Right lung (tissue), 10 donors: ENCODE measurements around the gene KCNK1. TPM values are rescaled to one million over a fixed set of nuclear protein-coding genes. Genes with fewer than 3 reads are reported as not detected.

Experiments
- DNase-seq, 2 donors: peaks; one replicate each; pipeline ENCODE4 v3.0.0-alpha.2; 2013
- long read RNA-seq, 8 donors: transcript quantifications; one replicate each; lab custom pipeline, GENCODE V29; 2026
- polyA plus RNA-seq, 5 donors: library from polyadenylated mRNA; unstranded; fragments of 120-200 nt; gene quantifications; one replicate each; pipeline versions ENCODE4 v1.2.1 to v1.2.3, GENCODE V29; 2013; ENCODE audit warnings: inconsistent platforms in 1 of 5, low replicate concordance in 1 of 5; ENCODE audit not compliant: insufficient read length in 5 of 5, insufficient read depth in 1 of 5

Gene KCNK1
- 1 to 10 TPM; 3.6 to 5.6 (median 5.0) TPM for polyA plus RNA-seq
- long read RNA-seq, donor 1, partial matches to known transcripts: 0 of 4 reads
- long read RNA-seq, donor 1, other reads (novel, unspliced or antisense): 0 of 4 reads
- long read RNA-seq, donor 2, partial matches to known transcripts: 0 of 3 reads
- long read RNA-seq, donor 2, other reads (novel, unspliced or antisense): 0 of 3 reads
- long read RNA-seq, donor 3, transcript KCNK1-202 (3 exons, 2,161 nt): major isoform, 5 of 5 reads
- long read RNA-seq, donor 3, partial matches to known transcripts: 0 of 5 reads
- long read RNA-seq, donor 3, other reads (novel, unspliced or antisense): 0 of 5 reads
- long read RNA-seq, donor 4, partial matches to known transcripts: 0 of 2 reads
- long read RNA-seq, donor 4, other reads (novel, unspliced or antisense): 0 of 2 reads
- long read RNA-seq, donor 5, transcript KCNK1-202 (3 exons, 2,161 nt): major isoform, 5 of 5 reads
- long read RNA-seq, donor 5, partial matches to known transcripts: 0 of 5 reads
- long read RNA-seq, donor 5, other reads (novel, unspliced or antisense): 0 of 5 reads
- long read RNA-seq, donor 6, transcript KCNK1-202 (3 exons, 2,161 nt): major isoform, 7 of 7 reads
- long read RNA-seq, donor 6, partial matches to known transcripts: 0 of 7 reads
- long read RNA-seq, donor 6, other reads (novel, unspliced or antisense): 0 of 7 reads
- long read RNA-seq, donor 7, partial matches to known transcripts: 0 of 1 reads
- long read RNA-seq, donor 7, other reads (novel, unspliced or antisense): 0 of 1 reads
- long read RNA-seq, donor 8, partial matches to known transcripts: 0 of 1 reads
- long read RNA-seq, donor 8, other reads (novel, unspliced or antisense): 0 of 1 reads

DNA sequence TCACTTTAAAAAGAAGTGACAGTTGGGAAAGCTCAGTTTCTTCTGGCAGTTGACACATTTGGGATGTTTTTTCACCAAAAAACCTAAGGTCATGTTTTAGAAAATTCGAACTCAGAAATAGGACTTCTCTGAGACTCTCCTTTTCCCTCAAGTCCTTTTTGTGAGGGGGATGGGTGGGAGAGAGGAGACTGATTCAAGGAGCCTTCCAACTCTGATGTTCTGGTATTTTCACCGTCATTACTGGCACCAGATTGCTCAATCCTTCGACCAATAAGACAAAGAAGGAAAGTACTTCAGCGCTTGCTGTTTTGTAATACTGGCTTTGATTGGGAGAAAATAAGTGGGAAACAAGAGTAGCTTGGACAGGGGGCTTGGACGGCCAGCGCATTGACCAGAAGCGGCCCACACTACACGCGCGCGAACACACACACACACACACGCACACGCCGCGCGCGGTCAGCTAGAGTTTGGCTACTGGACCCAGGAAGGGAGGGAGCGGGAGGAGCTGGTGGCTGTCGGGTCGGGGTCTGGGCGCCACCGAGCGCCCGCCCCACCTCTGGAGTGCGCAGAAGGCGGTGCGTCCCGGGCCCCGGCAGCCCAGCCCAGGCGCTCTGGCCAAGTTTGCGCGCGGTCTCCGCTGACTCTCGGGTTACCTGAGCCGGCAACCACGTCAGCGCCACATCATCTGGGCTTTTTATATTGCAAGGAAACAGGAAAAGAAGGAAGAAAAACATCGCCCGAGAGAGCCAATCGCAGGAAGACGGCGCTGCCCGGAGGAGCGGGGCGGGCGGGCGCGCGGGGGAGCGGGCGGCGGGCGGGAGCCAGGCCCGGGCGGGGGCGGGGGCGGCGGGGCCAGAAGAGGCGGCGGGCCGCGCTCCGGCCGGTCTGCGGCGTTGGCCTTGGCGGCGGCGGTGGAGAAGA, at the start of gene KCNK1:
Gene KCNK1, plus strand, starts transcription at position 855 of the 921 bp plus-strand sequence. Its CDS starts 66 bp downstream, at position 921.
- peak; percentile 69 to 71 for DNase-seq

DNA sequence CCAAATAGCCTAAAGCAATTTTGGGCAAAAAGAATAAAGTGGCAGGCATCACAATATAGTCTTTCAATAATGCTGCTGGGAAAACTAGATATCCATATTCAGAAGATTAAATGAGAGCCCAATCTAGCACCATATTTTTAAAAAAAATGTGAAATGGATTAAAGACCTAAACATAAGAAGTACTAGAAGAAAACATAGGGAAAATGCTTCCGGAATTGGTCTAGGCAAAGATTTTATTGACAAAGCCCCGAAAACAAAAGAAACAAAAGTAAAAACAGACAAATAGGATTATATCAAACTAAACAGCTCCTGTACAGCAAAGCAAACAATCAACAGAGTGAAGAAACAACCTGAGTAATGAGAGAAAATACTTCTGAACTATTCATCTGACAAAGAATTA, 48.6 kb upstream of the KCNK1 start:
- no peak for DNase-seq

DNA sequence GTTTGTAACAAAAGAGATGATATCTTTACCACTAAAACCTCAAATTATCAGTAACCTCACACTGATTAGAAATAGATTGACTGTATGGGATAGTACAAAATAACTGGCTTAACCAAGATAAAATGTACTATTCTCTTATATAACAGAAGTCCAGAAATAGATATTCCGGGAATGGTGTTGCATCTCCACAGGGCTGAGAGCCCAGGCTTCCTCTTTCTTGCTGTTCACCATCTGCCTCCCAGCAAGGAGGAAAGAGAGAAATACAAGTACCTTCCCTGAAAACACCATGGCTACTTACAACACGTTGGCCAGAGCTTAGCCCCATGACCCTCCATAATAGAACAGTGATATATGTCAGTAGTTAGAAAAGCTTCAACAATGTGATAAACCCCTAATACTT, 47.0 kb upstream of the KCNK1 start:
- DNase-seq: no peak

DNA sequence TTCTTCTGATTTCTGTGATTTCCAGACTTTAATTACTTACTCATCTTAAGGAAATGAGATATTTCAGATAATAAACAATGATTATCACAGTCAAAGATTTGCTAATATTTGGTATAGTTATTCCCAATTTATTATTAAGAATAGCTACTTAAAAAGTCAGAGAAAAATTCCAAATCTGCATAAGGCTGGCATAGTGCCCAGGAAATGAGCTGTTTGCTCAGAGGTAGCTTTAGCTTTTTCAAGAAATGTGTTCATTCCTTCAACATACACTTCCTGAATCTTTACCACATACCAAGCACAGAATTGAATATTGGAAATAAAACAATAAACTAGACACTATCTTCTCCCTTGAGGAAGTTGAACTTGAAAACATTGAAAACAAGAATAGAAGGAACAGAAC, 44.3 kb upstream of the KCNK1 start:
- no peak for DNase-seq

DNA sequence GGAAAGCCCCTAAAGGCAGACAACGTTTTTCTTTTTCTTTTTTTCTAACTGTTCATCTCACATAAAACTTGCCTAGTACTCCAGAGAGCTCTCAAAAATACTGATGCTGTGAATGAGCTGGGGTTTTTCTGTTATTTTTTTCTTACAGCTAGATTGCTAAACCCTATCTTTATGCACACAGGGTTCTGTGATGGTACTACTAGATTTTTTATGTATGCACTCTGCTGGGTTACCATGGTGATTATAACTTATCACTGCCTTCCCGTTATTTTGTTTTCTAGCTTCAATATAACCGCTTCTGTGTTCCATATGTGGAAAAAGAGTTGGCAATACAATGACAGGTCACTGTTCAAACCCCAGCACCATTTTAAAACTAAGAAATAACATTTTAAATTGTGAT, 43.7 kb upstream of the KCNK1 start:
- no peak for DNase-seq

DNA sequence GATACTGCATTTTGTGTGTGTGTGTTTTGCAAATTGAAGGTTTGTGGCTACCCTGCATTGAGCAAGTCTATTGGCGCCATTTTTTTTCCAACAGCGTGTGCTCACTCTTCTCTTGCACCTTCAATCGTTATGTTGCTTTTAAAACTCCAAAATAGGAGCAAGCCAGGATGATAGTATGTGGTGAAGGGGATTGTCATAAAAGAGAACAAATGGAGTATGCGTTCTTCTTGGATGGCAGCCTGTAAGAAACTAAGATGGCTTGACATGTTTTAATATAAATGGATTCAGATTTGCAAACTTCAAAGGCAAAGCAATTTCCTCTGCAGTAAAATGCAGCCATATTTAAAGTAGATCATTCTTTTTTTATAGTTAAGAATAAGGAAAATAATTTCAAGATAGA, 43.2 kb upstream of the KCNK1 start:
- DNase-seq: no peak

DNA sequence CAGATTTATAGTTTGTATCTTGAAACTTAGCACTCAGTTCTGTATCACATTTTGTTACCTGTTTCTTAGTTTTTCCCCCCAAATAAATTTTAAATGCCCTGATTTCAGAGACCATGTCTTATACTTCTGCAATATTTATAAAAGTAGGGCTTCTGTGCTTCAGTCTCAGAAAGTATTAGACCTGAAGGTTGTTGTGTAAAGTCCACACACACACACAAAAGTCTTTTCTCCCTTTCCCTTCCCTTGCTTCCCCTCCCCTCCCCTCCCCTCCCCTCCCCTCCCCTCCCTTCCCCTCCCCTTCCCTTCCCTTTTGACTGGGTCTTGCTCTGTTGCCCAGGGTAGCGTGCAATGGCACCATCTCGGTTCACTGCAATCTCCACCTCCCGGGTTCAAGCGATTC, 41.0 kb upstream of the KCNK1 start:
- no peak for DNase-seq

DNA sequence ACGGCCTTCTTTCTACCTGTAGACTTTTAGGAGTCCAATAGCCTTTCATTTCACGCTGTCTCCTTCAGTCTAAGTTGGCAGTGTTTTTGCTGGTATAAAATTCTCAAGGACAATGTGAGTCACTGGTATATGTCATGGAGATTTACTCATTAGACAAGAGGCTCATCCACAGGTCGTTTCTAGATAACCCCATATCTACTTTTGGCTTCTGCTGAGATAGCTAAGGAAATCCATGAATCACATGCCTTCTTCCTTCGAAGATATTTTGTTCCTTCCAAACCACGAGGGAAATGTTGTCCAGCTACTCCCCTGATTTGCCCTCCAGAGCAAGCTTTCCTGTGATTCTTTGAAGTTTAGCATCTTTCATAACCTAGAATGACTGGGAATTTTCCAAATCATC, 38.5 kb upstream of the KCNK1 start:
- no peak for DNase-seq

DNA sequence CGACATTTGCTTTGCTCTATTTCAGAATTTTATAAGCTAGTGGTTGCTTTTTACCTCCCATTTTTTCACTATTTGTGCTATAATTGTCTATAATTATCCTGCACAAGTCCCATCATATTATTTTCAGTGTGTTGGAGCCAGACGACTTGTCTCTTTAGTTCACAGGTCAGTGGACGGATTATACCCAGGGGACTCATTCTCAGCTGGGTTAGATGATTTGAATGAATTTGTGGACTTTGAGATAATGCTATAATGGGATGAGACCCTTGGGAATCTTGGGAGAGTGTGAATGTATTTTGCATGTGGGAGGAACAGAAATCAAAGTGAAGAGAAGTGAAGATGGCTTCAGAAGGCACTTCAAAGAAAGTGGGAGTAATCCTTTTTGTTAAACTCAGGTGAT, 31.5 kb upstream of the KCNK1 start:
- no peak for DNase-seq

DNA sequence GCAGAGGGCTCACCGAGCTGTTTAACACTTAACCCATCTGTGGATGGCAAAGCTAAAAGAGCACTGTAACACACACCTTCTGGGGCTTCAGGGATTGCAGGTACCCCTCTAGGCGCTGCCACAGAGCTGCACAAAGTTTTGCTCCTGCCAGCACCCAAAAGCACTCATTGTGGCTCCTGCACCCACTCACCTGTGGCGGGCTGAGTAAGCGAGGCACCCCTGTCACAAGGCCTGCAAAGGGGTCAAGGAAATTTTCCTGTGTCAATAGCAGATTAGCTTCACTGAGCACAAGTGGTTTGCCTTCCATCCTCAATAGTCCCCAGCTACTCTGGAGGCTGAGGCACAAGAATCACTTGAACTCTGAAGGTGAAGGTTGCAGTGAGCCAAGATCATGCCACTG, 29.5 kb upstream of the KCNK1 start:
- no peak for DNase-seq

DNA sequence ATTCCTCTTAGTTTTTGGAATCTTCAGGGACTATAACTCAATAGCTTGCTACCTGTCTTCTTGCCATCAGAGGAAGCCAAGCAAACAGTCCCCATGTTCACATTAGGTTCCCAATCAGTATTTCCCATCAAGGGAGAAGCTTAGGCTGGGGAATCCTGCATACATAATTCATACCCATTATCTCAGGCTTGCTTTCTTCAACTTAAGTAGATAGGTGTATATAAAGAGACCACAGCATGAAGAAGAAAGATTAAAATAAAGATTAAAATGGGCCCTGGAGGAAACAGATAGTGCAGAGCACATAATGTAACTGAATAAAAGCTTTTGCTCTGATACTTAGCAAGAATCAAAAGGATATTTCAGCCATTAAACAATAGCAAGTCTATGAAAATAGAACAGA, 29.0 kb upstream of the KCNK1 start:
- no peak for DNase-seq

DNA sequence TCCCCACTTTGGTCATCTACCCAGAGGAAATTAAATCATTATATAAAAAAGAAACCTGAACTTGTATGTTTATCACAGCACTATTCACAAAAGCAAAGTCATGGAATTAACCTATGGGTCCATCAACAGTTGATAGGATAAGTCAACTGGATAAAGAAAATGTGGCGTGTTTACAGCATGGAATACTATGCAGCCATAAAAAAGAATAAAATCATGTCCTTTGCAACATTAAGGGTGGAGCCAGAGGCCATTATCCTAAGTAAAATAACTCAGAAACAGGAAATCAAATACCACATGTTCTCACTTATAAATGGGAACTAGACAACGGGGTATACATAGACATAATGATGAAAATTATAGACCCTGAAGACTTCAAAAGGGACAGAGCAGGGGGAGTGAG, 27.6 kb upstream of the KCNK1 start:
- no peak for DNase-seq

DNA sequence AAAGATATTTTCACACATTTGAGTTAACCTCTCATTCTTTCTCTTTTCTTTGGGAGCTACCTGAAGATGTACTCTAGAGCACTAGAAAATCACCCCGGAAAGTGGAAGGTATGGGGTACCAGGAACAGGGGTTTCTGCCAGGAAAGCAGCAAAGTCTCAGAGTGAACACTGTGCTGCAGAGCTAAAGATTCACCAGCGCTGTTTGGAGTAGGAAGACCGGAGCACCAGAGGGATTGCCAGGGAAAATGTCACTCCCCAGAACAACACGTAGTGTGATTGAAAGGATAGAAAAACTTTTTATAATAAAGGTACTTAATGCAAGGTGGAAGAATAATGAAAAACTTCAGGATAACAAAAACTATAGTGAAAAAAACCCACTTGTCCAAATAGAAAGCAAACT, 26.7 kb upstream of the KCNK1 start:
- DNase-seq: no peak

DNA sequence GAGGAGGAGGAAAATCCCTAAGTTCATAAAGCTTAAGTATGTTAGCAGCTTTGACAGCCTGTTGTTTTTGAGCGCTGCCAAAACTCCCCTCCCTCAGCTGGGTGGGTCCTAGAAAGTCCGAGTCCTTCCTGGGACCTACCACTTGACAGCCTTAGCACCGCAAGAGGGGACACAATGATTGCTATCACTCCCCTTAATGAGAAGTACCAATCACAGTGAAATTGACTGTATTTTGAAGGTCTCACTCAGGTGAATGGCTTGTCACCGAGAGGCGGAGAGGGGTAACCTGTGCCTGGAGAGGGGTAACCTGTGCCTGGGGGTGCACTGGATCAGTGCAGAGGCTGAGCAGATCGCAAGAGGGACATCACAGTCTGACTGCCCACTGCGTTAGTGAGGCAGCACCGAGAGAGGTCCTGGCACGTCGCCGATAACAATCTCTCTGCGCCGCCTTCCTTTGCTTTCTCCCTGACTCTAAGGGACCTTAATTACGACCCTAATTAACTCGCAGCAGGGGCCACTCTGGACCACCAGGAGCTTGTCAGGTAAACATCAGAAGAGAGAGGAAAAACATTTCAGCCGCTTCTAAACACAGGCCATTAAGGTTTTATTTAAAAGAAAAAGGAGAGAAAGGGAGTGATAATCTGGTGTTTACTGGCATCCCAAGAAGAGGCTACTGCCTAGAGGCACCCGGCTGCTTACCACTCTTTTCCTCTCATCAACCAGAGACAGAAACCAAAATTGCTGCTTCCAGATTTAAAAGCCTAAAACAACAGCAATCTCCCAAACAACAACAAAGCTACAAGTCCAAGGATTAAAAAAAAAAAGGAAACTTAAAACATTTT, 25.7 kb upstream of the KCNK1 start:
- DNase-seq: no peak

DNA sequence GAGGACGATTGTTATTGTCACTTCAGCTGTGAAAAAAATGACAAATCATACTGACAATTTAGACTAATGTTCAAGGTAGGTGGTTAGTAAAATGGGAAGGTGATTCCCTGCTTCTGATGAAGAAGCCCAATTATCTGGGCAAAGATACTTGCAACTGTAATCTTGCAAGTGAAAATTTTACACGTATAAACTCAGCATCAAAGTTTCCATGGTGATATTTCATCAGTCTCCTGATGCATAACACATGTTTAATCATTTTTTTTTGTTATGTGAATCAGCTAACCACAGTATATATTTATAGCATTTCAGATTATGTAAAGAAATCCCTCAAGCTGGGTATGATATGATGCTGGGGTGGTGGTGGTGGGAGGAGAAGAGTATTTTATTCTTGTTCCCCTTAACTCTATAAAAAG, 16.4 kb upstream of the KCNK1 start:
- DNase-seq: no peak

DNA sequence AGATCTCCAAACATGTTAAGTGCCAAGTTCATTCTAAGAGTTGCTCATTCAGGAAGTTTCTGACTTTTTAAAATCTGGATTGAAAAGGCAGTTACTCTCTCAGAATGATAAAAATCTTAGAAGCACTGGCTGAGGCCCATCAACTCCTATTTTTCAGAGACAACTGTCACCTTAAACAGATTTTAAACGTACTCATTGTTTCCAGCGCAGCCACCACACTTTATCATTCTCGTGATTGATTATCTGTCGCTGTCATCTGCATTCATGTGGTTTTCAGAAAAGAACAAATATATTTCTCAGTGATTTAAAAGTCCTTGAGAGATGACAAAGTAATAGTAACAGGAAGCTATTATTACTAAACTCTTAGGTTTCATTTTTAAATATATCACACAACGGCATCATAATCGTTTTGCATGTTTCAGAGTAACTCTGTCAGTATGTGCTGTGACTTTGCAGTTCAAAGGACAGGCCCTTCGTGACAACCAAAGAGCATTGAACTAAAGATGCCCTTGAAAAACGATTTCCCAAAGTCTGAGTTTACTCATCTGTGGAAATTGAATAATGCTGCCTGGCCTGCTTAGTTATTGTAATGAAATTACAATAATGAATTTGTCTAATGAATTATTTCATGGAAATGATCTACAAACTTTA, 14.9 kb upstream of the KCNK1 start:
- DNase-seq: no peak

DNA sequence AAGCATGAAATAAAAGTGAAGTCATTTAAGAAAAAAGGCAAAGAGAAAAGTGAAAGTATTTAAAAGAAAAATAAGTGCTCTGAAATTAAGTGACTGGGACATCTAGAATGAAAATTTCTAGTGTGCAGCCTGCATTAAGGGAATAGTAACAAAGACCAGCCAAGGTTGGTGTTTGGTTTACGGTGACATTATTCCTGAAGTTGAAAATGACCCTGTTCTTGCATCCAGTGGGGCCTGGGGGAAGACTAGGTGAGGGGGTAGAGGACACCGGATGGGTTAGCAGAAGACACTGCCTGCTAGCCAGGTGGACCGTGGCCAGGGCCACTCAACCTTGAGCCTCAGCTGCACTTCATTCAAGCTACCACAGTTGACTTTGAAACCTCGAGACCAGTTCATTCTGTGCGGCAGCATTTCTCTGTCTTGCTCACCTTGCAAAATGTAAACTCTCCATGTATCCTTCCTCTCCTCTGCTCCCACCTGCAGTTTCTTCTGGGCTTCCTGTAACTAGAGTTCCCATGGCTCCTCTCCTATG, 14.3 kb upstream of the KCNK1 start:
- DNase-seq: no peak

DNA sequence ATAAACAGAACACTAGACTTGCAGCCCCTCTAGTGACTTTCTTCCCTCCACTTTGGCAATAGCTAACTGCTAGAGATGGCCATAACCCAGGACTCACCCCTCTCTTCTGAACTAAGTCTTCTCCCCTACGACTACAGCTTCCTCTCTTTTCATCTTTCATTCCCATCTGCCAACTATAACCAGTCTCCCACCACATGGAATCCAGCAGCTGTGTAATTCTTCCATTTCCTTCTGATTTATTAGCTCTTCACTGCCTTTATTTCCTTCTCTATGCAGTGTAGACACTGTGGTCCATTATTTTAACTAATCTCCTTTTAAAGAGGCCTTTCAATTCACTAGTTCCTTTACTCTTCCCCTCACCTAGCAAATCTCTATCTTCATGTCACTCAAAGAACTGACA, 13.4 kb upstream of the KCNK1 start:
- no peak for DNase-seq

DNA sequence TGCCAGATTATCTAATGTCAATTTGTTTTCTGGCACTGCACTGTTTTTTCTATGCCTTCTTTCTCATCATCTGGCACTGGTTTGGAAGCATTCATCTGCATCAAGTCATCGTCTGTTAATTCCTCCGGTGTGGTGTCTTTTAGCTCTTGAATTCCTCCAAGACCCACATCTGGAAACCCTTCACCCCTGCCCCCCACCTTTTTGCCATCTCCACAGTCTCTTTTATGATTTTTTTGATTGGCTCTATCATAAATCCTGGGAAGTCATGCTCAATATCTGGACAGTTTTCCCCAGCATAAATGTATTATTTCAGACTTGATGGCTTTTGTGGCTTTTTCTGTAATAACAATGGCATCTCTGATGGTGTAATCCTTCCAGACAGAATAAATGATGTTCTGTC, 10.4 kb upstream of the KCNK1 start:
- no peak for DNase-seq

DNA sequence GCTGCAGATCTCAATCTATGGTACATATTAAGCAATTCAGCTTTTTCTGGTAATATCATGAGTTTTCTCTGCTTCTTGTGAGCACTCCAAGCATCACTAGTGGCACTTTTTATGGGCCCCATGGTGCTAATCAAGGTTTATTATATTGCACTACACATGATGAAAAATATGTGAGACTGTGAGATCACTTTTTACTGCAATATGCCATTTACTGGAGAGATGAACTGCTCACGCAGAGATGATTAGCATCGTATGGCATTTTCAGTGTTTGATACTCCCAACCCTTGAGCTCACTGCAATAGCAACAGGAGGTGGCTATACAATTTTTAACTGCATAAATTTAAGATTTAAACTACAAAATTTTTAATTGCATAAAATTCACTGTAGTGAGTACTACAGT, 8.7 kb upstream of the KCNK1 start:
- no peak for DNase-seq
